ENCODE measurements around the gene THSD7B.

DNA sequence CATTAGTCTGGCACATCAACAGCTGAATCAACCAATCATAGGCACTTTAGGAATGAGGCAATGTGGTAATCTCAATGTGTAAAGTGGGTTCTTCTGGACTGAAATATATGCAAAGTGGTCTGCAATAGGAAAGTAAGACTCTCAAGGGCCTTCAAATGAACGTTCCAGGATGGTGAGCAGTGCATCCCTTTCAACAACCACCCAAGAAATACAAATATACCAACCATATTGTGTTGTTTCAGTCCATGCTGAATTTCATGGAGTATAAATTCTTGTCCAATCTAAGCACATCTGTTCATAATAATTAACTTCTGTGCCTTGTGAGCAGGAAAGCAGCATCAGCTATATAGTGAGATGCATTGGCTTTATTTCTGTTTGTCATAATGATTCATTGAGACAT lies 556.2 kb downstream of the THSD7B start:
- TF ChIP-seq, protein P1, sequence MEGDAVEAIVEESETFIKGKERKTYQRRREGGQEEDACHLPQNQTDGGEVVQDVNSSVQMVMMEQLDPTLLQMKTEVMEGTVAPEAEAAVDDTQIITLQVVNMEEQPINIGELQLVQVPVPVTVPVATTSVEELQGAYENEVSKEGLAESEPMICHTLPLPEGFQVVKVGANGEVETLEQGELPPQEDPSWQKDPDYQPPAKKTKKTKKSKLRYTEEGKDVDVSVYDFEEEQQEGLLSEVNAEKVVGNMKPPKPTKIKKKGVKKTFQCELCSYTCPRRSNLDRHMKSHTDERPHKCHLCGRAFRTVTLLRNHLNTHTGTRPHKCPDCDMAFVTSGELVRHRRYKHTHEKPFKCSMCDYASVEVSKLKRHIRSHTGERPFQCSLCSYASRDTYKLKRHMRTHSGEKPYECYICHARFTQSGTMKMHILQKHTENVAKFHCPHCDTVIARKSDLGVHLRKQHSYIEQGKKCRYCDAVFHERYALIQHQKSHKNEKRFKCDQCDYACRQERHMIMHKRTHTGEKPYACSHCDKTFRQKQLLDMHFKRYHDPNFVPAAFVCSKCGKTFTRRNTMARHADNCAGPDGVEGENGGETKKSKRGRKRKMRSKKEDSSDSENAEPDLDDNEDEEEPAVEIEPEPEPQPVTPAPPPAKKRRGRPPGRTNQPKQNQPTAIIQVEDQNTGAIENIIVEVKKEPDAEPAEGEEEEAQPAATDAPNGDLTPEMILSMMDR (conservative IDR thresholded peaks at IDR 0.05 in 1 of 2, IDR thresholded peaks at IDR 0.05 in 1 of 2; ENCODE audit: extremely low read depth in 1 of 2, insufficient read depth in 1 of 2, low read depth in 1 of 2, low read length in 2 of 2): no peak
- no peak for TF ChIP-seq EZH2 (IDR thresholded peaks at IDR 0.05; ENCODE audit: borderline replicate concordance, low read length)

Measured in mammary epithelial cell (primary cell).